IPS-18c (cell line): ENCODE results near the gene NPAS3.

Source experiments
- H3K4me3 ChIP-seq: 2 replicates; pipeline ENCODE4 v1.7.0; 2013; ENCODE audit warnings: low read depth, mild to moderate bottlenecking, low read length, moderate library complexity; ENCODE audit not compliant: insufficient read depth
- H3K9me3 ChIP-seq: one replicate; pipeline ENCODE4 v1.6.1; 2013; ENCODE audit warnings: mild to moderate bottlenecking, low read length, moderate library complexity; ENCODE audit not compliant: control insufficient read depth, insufficient read depth

Gene NPAS3

DNA sequence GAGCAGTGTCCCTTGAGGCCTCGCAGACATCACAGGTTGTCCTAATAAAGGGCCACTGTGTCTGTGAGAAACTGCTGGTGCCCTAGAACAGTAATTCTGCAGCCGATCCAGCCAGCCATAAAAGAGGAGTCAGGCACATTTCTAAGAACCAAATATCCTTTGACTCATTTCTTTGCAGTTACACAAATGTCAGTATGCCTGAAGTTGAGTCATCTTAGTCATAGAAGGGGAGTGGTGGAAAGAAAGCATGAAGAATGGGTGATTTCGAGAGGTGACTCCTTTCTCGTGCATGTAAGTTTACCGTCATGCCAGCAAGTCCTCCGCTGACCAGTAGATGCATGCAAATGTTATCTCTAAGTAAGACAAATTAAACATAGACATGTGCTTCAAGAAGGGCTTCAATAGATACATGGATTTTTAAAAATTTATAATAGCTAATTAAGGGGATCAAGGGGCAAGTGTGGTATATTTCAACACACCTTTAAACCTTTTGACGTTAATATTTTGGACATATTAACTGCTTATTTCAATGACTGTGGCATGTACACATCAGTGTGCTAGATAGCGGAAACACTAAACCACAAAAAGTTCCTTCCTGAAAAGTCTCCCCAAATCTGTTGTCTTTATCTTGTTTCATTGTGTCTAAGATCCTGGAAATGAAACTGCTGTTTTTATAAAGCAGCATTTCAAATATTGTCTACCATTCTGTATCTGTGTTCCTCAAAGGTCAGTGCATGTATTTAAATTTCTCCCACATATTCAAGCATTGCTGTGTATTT is 497.4 kb downstream of the NPAS3 start:
- Histone ChIP-seq H3K4me3 (no peak overlapping the region), H3K9me3 (no peaks in the 10 kb centered on the region)

DNA sequence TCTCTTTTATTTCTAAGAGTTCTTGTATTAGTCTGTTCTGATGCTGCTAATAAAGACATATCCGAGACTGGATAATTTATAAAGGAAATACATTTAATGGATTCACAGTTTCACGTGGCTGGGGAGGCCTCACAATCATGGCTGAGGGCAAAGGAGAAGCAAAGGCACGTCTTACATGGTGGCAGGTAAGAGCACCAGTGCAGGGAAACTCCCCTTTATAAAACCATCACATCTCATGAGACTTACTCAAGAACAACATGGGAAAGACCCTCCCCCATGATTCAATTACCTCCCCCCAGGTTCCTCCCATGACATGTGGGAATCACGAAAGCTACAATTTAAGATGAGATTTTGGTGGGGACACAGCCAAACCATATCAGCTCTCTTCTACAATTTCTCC is 503.0 kb downstream of the NPAS3 start:
- no peaks in the 10 kb centered on the region for H3K9me3 ChIP-seq
- H3K4me3 ChIP-seq, result no peak overlapping the region

DNA sequence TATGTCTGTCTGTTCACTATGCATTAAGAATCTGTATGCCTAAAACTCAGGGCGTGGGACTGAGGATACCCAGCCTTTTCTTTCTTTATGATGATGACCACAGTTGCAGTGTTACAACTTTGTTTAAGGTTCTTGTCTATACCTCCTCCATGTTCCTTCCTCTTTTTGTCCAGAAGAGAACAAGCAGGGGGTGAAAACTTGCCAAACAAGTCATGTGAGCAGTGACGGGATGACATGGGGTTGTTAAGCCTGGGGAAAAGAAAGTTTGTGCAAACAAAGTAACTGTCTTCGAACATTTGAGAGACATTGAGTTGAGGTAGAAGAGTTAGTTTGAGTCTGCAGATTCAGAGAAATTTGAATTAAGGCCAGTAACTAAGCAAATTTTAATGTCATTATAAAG is 505.5 kb downstream of the NPAS3 start:
- H3K9me3 ChIP-seq, result no peaks in the 10 kb centered on the region
- H3K4me3 ChIP-seq, result no peak overlapping the region

DNA sequence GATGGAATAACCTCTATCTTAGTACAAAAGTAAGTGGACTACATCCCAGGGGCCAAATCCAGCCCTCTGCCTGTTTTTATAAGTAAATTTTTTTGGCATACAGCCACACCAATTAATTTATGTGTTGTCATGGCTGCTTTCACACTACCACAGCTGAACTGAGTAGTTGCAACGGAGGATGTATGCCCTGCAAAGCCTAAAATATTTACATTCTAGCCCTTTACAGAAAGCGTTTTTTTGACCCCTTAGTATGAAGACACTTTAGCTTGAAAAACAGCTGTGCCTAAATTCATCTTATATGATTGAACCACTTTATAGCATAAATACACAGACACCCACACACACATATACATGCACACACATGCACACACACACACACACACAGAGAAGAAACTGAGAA is 510.6 kb downstream of the NPAS3 start:
- Histone ChIP-seq H3K4me3 (no peak overlapping the region), H3K9me3 (no peaks in the 10 kb centered on the region)

DNA sequence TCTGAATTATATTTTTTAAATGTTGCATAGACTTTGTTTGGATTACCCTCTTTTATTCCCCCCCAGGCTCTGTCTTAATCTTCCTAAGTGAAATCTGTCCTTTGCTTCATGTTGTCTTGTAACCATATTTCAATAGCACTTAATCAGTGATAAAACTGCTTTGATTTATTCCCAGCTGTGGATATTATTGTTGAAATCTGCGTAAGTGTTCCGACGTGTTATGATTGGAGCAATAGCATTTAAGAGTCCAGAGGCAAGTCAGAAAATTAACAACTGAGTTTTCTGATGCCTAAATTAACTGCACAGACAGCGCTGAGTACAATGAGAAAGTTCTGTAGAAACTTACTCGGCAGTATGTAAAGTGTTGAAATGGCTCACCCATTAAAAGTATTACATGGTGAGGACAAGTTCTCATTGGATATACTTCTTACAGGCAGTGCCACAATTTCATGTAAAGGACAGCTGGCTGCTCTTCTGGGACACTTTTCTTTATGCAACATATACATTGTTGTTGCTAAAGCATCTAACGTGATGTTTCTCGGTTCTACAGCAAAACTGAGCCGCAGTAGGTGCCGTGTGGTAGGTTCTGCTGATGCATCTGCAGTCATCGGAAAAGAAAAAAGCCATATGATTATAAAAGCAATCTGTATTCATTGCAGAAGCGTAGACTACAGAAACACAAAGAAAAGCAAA is 511.2 kb downstream of the NPAS3 start:
- no peak overlapping the region for H3K4me3 ChIP-seq
- no peaks in the 10 kb centered on the region for H3K9me3 ChIP-seq

DNA sequence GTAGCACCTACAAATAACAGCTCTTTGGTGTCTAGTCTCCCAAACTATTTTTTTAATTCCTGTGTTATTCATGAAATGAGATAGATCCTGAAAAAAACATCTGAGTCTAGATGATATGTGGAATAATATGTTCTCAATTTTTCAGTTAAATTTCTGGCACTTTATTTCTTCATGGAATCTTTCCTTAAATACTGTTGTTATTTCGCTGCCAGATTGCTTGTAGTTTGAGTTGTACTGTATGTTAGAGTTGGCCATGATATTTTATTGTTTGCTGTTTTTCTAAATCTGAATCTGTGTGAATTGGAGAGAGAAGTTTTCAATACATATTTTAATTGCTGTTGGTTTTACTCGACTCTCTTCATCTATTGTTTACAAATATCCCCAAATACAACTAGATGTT is 511.7 kb downstream of the NPAS3 start:
- Histone ChIP-seq H3K9me3 (no peaks in the 10 kb centered on the region), H3K4me3 (no peak overlapping the region)

DNA sequence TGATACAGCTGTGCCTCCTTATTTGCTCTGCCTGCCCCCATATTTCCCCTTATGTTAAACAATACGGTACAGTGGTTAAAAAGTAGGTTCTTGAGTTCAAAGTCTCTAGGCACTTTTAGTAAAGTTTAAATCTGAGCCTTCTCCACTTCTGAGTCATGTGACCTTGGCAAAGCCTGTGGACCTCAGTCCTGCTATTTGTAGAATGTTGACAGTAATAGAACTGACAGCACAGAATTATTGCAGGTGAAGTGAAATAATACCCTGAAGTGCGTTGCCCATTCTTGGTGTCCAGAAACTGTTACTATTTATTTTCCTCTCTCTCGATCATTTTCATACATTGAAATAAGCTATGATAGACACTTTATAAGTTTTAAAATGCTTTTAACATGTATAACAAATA is 512.5 kb downstream of the NPAS3 start:
- Histone ChIP-seq H3K4me3 (no peak overlapping the region), H3K9me3 (no peaks in the 10 kb centered on the region)

DNA sequence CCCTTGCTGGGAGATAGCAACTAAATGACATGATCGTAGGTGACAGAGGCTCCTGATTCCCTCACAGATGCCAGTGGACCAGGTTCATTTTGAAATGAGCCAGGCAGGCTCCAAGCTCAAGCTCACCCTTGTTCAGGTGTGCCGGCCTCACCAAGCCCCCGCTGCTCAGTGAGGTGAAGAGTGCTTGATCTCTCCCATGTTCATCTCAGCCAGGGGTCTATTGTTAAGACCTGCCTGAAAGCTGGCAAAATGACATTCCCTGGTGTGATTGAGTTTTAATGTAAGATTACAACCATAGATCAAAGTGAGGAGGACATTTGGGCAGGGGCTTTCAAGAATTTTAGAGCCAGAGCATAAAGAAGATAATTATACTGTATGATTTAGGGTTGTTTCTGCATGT is 514.3 kb downstream of the NPAS3 start:
- H3K9me3 ChIP-seq, result no peaks in the 10 kb centered on the region

DNA sequence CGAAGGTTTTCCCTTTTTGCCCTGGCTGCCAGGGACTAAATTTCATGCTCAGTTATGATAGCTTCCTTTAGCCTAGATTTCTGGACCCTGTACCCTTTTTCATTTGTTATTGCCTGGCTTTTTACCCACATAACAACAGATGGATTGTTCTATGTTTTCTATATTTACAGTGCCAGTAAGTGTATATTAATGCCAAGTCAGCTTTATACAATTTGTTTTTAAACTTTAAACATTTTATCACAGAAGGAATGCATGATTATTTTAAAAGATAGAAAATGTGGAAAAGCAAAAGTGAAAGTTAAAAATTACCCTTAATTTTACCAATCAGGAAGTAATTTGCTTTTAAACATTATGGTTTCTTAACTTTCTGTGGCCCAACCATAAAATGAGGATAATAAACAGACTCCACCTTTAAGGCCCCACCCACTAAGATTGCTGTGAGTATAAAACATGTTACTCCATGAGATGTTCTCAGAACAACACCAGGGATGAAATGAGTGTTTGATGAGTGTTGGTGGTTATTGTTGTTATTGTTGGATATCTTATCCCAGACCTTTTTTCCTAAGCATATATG is 515.4 kb downstream of the NPAS3 start:
- no peak overlapping the region for H3K4me3 ChIP-seq
- no peaks in the 10 kb centered on the region for H3K9me3 ChIP-seq

More for the DNA sequence above, 514.3 kb downstream of the NPAS3 start:
- no peak overlapping the region for H3K4me3 ChIP-seq

DNA sequence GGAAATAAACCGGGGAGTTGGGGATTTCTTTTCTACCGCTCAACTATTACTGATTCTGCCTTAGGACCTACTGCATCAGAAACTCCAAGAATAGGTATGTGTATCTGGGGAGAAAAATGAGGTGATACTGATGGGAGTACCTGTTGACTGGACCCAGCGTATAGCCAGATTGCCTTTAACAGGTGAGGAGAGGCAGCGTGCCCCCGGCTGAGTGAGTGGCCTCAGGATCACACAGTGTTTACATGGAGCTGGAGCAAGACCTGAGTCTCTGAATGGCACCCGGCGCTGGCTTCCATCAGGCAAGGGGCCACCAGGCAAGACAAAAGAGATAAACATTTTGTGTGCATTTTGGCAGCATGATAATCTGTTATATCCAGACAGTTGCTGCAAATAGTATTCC is 516.0 kb downstream of the NPAS3 start:
- no peaks in the 10 kb centered on the region for H3K9me3 ChIP-seq
- no peak overlapping the region for H3K4me3 ChIP-seq

DNA sequence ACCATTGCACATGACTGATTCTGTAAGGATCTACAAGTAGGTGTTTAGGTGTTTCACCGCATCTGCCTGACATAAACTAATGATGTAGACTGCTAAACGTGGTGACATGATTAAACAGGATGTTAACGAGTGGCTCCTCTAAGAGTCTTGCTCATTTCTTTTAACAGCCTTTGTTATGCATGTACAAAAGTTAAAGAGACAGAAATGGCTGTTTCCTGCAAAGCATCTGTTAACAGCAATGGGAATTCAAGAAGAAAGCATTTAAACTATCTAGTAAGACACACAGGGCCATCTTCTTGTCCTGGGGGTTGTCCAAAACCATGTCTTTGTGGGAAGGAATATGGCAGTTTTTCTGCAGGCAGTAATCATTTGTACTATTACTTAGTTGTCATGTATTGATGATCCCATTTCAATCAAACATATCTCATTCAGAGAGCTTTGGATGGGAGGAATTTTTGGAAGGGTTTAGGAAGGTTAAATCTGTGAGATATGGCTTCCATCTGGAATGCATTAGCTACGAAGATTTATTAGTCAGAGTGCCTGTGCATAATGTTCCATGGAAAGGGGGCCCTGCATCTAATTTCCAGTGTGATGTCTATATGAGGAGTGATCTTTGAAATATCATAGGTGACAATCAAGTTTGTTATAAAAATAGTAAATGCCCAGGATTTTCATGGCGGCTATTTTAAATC is 517.1 kb downstream of the NPAS3 start:
- Histone ChIP-seq H3K9me3 (no peaks in the 10 kb centered on the region), H3K4me3 (no peak overlapping the region)

DNA sequence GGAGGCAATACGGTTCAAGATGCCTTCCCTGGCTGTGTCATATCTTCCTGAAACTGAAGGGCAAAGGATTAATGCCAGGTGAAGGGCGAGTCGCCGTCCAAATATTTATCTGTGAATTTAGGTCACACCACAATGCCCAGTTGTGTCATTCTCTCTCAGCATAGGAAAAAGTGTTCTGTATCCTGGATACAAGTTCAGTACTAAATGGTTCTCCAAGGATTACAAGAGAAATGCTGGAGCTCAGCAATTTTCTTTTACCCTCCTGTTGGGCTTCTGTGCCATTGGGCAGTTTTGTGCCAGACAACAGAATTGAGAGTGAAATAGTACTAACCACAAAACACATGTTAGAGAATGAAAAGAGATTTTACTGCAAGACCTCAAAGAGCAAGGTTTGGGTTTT is 518.3 kb downstream of the NPAS3 start:
- H3K4me3 ChIP-seq, result no peak overlapping the region
- H3K9me3 ChIP-seq, result no peaks in the 10 kb centered on the region

DNA sequence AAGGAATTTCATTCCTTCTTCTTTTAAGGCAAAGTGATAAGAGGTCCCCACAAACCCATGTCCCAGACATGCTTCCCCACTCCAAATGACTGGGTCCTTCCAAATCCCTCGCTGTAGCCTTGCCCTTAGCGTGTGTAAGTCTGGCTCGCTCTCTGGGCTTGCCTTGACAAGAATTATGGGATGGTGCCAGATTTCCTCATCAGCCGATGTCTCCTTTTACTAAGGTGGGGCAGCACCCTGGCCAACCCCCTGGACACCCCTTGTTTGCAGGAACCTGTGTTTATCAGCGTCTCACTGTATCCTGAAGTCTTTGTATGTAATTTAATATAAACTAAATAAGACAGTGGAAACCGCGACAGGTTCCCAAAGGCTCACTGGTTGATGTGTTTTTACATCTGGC is 518.9 kb downstream of the NPAS3 start:
- Histone ChIP-seq H3K4me3 (no peak overlapping the region), H3K9me3 (no peaks in the 10 kb centered on the region)

DNA sequence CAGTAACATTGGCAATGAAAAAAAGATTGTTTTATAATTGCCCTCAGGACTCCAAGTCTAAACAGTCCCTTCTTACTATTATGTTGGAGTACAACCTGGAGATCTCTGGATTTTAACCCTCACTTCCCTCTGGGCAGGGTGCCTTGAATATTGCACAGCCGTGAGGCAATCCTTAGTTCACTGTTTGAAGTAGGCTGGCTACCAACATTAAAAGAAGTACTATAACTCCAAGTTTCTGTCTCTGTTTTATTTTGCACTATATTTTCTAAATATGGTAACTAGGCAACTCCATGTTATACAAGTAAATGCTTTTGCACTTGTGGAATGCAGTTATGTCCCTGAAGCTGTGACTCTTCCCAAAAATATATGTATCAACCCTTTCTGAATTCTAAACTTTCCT is 521.5 kb downstream of the NPAS3 start:
- Histone ChIP-seq H3K4me3 (no peak overlapping the region), H3K9me3 (no peaks in the 10 kb centered on the region)

DNA sequence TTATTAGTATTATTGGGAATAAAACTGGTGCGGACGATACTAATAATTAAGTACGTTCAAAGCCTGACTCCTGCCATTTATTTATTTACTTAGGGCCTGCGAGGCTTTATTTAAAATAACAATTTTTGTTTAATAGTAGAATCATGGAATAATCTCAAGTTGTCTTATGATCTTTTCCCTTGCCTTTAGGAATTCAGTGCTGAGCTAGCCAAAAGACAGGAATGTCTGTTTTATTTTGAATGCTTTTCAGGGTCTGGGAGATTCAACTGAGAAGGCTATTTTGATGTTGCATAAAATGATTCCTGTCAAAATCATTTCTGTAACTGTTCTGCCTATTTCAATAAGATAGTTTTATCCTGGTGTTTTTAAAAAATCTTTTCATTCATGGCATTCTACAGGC is 522.4 kb downstream of the NPAS3 start:
- no peak overlapping the region for H3K4me3 ChIP-seq
- no peaks in the 10 kb centered on the region for H3K9me3 ChIP-seq

DNA sequence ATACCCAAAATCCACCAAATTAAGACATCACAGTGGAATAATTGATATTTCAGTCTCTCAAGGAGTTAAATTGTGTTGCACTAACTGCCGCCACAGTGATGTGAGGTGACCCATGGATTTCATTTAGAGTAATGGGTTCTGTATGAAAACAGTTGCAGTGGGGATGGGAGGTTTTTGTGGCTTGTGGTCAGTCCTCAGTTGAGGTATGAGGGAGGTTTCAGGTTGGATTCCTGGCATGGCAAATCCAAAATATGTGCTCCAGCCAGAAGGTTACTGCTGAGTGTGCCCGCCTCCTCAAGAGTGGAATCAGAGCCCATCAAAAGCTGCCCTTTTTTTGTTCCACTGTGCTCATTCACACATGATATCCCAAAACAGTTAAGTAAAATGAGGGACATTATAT is 525.1 kb downstream of the NPAS3 start:
- Histone ChIP-seq H3K9me3 (no peaks in the 10 kb centered on the region), H3K4me3 (no peak overlapping the region)

DNA sequence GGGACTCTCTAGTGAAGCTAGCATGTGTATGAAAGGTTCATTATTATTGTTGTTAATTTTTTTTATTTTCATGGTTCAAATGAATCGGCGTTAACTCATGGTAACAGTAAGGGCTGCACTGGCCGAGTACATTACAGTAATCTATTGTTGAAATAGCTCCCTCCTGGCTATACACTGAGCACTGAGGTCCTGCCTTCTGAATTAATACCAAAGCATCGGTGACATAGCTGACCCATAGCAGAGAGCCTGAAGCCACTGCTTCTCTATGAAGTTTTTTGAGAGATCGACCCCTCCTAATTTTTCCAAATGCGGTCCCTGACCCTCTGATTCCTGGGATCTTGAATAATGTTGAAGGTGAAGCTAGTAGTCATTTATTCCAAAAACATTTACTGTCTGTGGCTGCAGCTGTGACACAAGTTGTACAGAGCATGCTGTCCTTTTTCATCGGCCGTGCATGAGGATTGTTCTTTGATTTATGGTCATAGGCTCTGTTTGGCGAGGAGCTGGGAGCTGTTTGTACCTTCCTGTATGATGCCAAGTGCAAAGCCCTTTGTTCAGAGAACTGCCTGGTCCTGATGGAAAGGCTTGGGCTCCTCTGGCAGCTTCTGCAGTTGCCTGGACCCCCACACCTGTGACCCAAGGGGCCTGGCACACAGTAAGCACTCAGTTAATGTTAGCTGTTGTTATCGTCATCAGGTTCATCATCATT is 525.7 kb downstream of the NPAS3 start:
- H3K4me3 ChIP-seq, result no peak overlapping the region
- H3K9me3 ChIP-seq, result no peaks in the 10 kb centered on the region
